Upper lobe of left lung (tissue), 6 donors: ENCODE measurements around the gene IPO5. TPM values are rescaled to one million over a fixed set of nuclear protein-coding genes. Genes with fewer than 3 reads are reported as not detected.
"Not testable (repeated sequence)": the region's sequence is repeated elsewhere in the genome, so short reads cannot be mapped to it uniquely, and the experiment has no call there.

ENCODE experiments used
- ATAC-seq, 2 donors: fragments of 200-7000 bp; cut with Tn5 transposase; one replicate each; pipeline ENCODE4 v1.9.1; 2022; ENCODE audit warnings: mild to moderate bottlenecking in 2 of 2, moderate library complexity in 2 of 2; ENCODE audit not compliant: low FRiP score in 2 of 2
- DNase-seq, 2 donors: peaks; one replicate each; pipeline ENCODE4 v3.0.0-alpha.2; 2019 to 2020
- H3K27ac ChIP-seq, 4 donors: fragments of 200-600 bp; sonication (generic); one replicate each; pipeline ENCODE4 v1.5.1; 2016 to 2019
- H3K27me3 ChIP-seq, 4 donors: fragments of 200-600 bp; sonication (generic); one replicate each; pipeline ENCODE4 v1.5.1; 2017 to 2019
- H3K36me3 ChIP-seq, 4 donors: fragments of 200-600 bp; sonication (generic); one replicate each; pipeline ENCODE4 v1.5.1; 2016 to 2019
- H3K4me1 ChIP-seq, 4 donors: fragments of 200-600 bp; sonication (generic); one replicate each; pipeline ENCODE4 v1.5.1; 2018 to 2019
- H3K4me3 ChIP-seq, 4 donors: fragments of 200-600 bp; sonication (generic); one replicate each; pipeline ENCODE4 v1.5.1; 2017 to 2019; ENCODE audit warnings: mild to moderate bottlenecking in 2 of 4, moderate library complexity in 1 of 4
- H3K9me3 ChIP-seq, 4 donors: fragments of 200-600 bp; sonication (generic); one replicate each; pipeline ENCODE4 v1.5.1; 2018 to 2019
- CTCF ChIP-seq, 6 experiments: fragments of 450-650 bp in 4 of 6; fragments of 200-600 bp in 2 of 6; sonication (generic) in 2 of 6; IDR thresholded peaks; one replicate each; pipeline ENCODE4 v1.5.1; 2016 to 2019; ENCODE audit warnings: antibody characterized with exemption in 6 of 6
- EP300 ChIP-seq, 4 donors: sonication (generic); formaldehyde crosslinking; IDR thresholded peaks; one replicate each; pipeline ENCODE4 v1.5.1; 2017; ENCODE audit warnings: antibody characterized with exemption in 4 of 4, control low read depth in 2 of 4
- POLR2A ChIP-seq, 4 donors: fragments of 450-650 bp; IDR thresholded peaks; one replicate each; pipeline ENCODE4 v1.5.1; 2016 to 2017; ENCODE audit warnings: antibody characterized with exemption in 4 of 4, mild to moderate bottlenecking in 2 of 4
- POLR2AphosphoS5 ChIP-seq, 2 donors: sonication (generic); formaldehyde crosslinking; IDR thresholded peaks; one replicate each; pipeline ENCODE4 v1.5.1; 2017; ENCODE audit warnings: antibody characterized with exemption in 2 of 2
- WGBS, 2 donors: methylation state at CpG; one replicate each; pipeline ENCODE4 v1.1.5; 2017 to 2018; 5-methylcytosine and 5-hydroxymethylcytosine counted together
- total RNA-seq, 6 donors: library from RNA; depleted of rRNA in 4 of 6; stranded (reverse); fragments of >200 nt in 4 of 6; gene quantifications; one replicate each; pipeline versions ENCODE4 v1.1.0 to v1.2.1, GENCODE V29; 2016 to 2021
- donor health status: DM: no; HTN: no; CAD: no; lungs with moderate emphysema.
- donor health status: DM: no; HTN: yes; CAD: no; lungs with severe emphysema.

The IPO5 gene
- total RNA-seq, 6 donors from 2014 or later = 35.8 to 127 (median 75.6) TPM

- ATAC-seq (peak in 1 of 2 donors; percentile 39), DNase-seq (no peak)
- H3K27ac ChIP-seq = no peak overlapping the region
- no peak overlapping the region for H3K4me3 ChIP-seq
- H3K9me3 ChIP-seq = no peaks in the 10 kb centered on the region
- H3K4me1 ChIP-seq = no peaks in the 10 kb centered on the region
- no peaks in the 10 kb centered on the region for H3K27me3 ChIP-seq
- WGBS, 2 donors = 85 to 89% methylated on average over 3 of the region's 3 CpGs
- TF ChIP-seq CTCF (IDR thresholded peaks at IDR 0.05) = no peak
- TF ChIP-seq POLR2AphosphoS5 (IDR thresholded peaks at IDR 0.05) = no peak
- no peak for TF ChIP-seq EP300 (IDR thresholded peaks at IDR 0.05)
- no peak for TF ChIP-seq POLR2A (IDR thresholded peaks at IDR 0.05)
- no peaks in the 10 kb centered on the region for H3K36me3 ChIP-seq
These were observed 6.4 kb upstream of the IPO5 start for GRCh38 chr13:97946951-97947588.

GRCh38 chr13:97948041-97948440, 5.4 kb upstream of the IPO5 start:
- DNase-seq (no peak), ATAC-seq (no peak)
- Histone ChIP-seq H3K36me3 (no peaks in the 10 kb centered on the region), H3K4me3 (no peak overlapping the region), H3K27ac (no peak overlapping the region), H3K9me3 (no peaks in the 10 kb centered on the region), H3K4me1 (no peaks in the 10 kb centered on the region), H3K27me3 (no peaks in the 10 kb centered on the region)
- 95 to 96% methylated on average over 3 of the region's 3 CpGs for WGBS, 2 donors
- TF ChIP-seq EP300 (IDR thresholded peaks at IDR 0.05) = no peak
- no peak for TF ChIP-seq POLR2AphosphoS5 (IDR thresholded peaks at IDR 0.05)
- TF ChIP-seq CTCF (IDR thresholded peaks at IDR 0.05) = no peak
- no peak for TF ChIP-seq POLR2A (IDR thresholded peaks at IDR 0.05)

GRCh38 chr13:97949316-97949715, 4.2 kb upstream of the IPO5 start:
- DNase-seq, ATAC-seq, H3K27me3 ChIP-seq, H3K4me1 ChIP-seq, H3K36me3 ChIP-seq, H3K27ac ChIP-seq, H3K9me3 ChIP-seq, H3K4me3 ChIP-seq: not testable (repeated sequence)
- WGBS, 2 donors = 91 to 96% methylated on average over 4 to 5 of the region's 5 CpGs

- H3K27me3 ChIP-seq = no peaks in the 10 kb centered on the region
- no peak for DNase-seq
- WGBS, 2 donors = 77 to 91% methylated on average over 4 of the region's 4 CpGs
- TF ChIP-seq CTCF (IDR thresholded peaks at IDR 0.05) = no peak
- TF ChIP-seq EP300 (IDR thresholded peaks at IDR 0.05) = no peak
- no peak for TF ChIP-seq POLR2A (IDR thresholded peaks at IDR 0.05)
- ATAC-seq = no peak
- no peak overlapping the region for H3K4me3 ChIP-seq
- H3K9me3 ChIP-seq = no peaks in the 10 kb centered on the region
- no peaks in the 10 kb centered on the region for H3K4me1 ChIP-seq
- H3K36me3 ChIP-seq = no peaks in the 10 kb centered on the region
- H3K27ac ChIP-seq = no peak overlapping the region
These were observed 2.1 kb upstream of the IPO5 start for GRCh38 chr13:97951376-97951775.

- H3K27me3 ChIP-seq, H3K36me3 ChIP-seq, H3K27ac ChIP-seq, H3K4me3 ChIP-seq, H3K9me3 ChIP-seq, DNase-seq, ATAC-seq, H3K4me1 ChIP-seq: not testable (repeated sequence)
- 71 to 77% methylated on average over 4 of the region's 4 CpGs for WGBS, 2 donors
These were observed 644 bp upstream of the IPO5 start for GRCh38 chr13:97952831-97953230.

- TF ChIP-seq CTCF (IDR thresholded peaks at IDR 0.05) (no peak), EP300 (IDR thresholded peaks at IDR 0.05) (no peak), POLR2A (IDR thresholded peaks at IDR 0.05) (no peak), POLR2AphosphoS5 (IDR thresholded peaks at IDR 0.05) (no peak)
- H3K4me3 ChIP-seq = no peak overlapping the region
These were observed 7.9 kb downstream of the IPO5 start for GRCh38 chr13:97961340-97961739.

More at GRCh38 chr13:97961340-97961739, 7.9 kb downstream of the IPO5 start:
- Histone ChIP-seq H3K27ac (no peak overlapping the region), H3K4me1 (no peaks in the 10 kb centered on the region), H3K9me3 (no peaks in the 10 kb centered on the region), H3K27me3 (no peaks in the 10 kb centered on the region), H3K36me3 (no peaks in the 10 kb centered on the region)
- DNase-seq (no peak), ATAC-seq (no peak)
- 59 to 78% methylated on average over 6 of the region's 6 CpGs for WGBS, 2 donors
